Activated T-cell treated with anti-CD3 and anti-CD28 coated beads for 4 hours (primary cell): ENCODE results near the gene USF2.
A peak's percentile ranks its signal among the peaks of the same experiment; 100 is the strongest.
"Not testable (repeated sequence)": the region's sequence is repeated elsewhere in the genome, so short reads cannot be mapped to it uniquely, and the experiment has no call there.

Experiments used
- DNase-seq: peaks from one replicate; pipeline ENCODE4 v3.0.0-alpha.2; 2020

The USF2 gene

DNA sequence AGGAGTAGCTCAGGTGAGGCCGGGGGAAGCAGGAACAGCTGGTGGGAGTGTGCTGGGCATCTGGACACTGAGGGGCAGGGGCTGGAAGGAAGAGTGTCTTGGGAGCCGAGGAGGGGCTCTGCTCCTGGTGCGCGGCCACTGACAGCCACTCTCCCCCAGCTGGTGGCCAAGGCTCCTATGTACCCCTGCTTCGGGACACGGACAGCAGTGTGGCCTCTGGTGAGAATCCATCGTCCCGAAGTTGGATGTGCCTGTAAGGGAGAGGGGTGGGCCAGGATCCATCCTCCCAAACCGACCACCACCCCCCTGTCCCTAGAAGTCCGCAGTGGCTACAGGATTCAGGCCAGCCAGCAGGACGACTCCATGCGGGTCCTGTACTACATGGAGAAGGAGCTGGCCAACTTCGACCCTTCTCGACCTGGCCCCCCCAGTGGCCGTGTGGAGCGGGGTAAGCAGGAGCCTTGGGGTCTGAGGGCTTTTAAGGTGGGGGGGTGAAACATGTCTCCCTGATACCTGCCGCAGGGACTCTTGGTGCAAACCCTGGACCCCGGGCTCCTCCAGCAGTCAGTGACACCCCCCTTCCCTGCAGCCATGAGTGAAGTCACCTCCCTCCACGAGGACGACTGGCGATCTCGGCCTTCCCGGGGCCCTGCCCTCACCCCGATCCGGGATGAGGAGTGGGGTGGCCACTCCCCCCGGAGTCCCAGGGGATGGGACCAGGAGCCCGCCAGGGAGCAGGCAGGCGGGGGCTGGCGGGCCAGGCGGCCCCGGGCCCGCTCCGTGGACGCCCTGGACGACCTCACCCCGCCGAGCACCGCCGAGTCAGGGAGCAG is 2.0 kb upstream of the USF2 start:
- DNase-seq: no peak

DNA sequence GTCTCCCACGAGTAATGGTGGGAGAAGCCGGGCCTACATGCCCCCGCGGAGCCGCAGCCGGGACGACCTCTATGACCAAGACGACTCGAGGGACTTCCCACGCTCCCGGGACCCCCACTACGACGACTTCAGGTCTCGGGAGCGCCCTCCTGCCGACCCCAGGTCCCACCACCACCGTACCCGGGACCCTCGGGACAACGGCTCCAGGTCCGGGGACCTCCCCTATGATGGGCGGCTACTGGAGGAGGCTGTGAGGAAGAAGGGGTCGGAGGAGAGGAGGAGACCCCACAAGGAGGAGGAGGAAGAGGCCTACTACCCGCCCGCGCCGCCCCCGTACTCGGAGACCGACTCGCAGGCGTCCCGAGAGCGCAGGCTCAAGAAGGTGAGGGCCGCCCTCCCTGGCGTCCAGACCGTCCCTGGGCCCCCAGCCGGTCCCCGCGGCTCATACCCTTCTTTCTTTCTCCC is 1.4 kb upstream of the USF2 start:
- no peak for DNase-seq

DNA sequence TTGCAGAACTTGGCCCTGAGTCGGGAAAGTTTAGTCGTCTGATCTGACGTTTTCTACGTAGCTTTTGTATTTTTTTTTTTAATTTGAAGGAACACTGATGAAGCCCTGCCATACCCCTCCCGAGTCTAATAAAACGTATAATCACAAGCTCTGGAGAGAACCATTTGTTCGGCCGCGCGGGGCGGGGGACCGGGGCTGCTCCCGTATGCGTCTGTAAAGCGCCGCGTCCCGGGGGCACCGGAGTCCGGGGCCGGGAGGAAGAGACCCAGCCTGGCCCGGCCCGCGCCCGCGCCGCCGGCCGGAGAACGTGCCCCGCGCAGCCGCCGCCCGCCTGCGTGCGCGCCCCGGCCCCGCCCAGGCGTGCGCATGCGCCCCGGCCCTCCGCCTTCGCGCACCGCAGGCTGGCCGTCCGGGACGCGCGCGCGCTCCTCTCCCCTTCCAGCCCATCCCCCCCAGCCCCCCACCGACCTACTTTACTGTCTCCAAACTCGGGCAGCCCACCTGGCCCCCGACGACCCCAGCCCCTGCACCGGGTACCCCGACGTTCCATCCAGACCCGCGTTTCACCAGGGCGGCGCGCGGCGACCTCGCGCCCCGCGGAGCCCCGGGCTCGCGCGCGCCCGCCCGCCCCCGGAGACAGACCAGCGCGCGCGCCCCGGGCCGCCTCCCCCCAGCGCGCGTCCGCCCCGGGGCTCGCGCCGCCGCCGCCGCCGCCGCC is 785 bp upstream of the USF2 start:
- peak; percentile 60 for DNase-seq

DNA sequence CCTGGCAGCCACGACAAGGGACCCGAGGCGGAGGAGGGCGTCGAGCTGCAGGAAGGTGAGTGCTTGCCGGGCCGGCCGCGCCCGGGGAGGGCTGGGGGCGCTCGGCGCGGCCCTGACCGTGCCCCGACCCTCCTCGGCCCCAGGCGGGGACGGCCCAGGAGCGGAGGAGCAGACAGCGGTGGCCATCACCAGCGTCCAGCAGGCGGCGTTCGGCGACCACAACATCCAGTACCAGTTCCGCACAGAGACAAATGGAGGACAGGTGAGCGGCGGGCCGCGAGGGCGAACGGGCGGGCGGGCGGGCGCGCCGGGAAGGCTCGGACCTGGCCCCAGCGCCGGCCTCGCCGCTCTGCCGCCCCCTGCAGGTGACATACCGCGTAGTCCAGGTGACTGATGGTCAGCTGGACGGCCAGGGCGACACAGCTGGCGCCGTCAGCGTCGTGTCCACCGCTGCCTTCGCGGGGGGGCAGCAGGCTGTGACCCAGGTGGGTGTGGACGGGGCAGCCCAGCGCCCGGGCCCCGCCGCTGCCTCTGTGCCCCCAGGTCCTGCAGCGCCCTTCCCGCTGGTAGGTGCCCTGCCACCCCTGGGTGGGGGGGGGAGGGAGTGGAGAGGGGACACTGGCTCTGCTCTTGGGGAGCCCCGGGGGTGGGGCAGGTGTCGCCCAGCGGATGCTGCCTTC is 816 bp downstream of the USF2 start:
- DNase-seq: peak; percentile 54

DNA sequence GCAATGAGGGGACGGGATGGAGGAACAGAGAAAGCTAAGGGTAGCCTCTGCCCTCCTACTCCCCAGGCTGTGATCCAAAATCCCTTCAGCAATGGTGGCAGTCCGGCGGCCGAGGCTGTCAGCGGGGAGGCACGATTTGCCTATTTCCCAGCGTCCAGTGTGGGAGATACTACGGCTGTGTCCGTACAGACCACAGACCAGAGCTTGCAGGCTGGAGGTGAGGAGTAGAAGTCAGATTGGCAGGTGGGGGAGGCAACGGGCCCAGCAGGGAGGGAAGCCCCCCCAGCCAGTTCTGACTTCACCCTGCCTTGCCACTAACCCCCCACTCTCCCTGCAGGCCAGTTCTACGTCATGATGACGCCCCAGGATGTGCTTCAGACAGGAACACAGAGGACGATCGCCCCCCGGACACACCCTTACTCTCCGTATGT is 1.6 kb downstream of the USF2 start:
- no peak for DNase-seq

DNA sequence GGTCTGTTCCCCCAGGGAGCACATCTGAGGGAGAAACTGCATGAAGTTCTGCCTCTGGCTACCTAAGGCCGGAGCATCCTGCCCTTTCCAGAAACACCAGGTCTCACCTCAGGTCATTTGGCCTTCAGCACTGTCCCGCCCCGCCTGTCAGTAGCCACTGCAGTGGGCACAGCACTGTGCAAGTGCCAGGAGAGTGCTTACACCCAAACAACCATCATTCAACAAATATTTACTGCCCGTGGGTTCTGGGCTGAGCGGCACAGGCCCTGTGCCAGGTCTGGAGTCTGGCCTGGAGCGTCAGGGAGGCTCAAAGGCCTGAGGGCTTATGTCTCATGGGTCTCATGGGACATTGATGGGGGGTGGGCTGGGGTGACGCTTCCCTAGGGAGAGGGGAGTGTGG is 2.8 kb downstream of the USF2 start:
- no peak for DNase-seq

DNA sequence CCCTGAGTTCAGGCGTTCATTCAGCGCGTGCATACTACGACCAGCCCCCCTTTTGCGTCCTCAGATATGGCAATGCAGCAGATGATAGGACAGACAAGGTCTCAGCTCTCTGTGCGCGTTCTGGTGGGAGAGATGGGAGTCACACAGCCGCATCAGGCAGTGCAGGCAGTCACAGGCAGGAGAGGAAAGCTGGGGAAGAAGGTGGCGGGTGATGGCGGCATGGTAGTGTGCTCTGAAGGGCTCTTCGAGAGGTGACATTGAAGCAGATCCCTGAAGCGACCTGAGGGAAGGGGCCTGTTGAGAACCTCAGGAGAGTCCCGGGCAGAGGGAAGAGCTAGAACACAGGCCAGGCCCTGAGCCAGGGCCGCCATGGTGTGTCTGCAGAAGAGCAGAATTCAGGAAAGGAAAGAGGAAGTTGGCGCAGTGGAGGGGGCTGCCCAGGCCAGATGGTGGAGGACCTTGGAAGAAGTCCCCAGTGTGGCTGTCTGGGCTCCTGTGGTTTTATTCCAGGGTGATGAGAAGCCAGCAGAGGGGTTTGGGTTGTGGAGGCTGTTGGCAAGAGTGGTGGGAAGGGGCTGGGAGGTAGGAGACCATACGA is 3.5 kb downstream of the USF2 start:
- no peak for DNase-seq

DNA sequence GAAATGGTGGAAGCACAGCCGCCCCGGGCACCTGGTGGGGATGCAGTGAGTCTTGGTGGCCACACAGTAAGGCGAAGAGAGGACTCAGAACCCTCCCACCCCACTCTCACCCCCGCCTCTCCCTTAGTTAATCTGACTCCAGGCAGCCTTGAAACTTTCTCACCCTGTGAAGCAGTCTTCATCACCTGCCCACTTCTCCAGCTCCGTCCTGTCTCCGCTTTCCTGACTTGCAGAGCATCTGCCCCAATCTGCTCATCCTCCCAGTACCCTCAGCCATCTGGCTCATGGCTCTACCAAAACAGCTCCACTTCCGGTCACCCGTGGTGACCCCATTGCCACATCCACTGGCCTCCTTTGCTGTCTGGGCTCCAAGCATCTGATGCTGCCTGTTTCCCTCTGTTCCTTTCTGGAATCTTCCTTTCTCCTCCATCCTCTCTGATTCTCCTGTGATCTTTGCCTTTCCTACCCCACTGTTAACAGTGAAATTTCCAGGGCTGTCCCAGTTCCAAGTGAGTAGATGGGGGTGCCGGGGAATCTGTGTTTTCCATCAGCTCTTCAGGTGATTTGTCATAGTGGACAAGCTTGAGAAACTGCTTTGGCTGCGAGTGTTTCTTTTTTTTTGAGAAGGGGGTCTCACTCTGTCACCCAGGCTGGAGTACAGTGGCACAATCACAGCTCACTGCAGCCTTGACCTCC is 4.3 kb downstream of the USF2 start:
- no peak for DNase-seq

DNA sequence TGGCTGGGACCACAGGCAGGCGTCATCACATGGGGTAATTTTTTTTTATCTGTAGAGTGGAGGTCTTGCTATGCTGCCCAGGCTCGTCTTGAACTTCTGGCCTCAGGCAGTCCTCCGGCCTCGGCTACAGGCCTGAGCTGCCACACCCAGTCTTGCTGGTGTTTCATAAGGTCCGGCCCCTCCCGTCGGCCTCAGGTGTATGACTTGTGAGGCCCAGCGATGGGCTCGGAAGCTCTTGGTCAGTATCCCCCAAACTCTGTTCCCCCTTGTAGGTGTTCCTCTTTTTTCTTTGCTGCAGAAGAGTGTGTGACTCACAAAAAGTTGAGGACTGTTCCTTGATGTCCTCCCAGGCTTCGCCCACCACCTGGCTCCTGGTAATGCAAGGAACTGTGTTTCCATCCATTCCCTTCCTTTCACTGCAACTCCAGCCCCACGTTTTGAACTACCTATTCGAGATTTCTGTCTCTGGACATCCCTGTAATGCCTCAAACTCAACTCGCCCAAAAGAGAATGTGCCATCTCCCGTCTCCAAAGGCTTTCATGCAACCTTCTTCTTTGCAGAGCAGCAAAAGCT is 5.0 kb downstream of the USF2 start:
- DNase-seq: no peak

DNA sequence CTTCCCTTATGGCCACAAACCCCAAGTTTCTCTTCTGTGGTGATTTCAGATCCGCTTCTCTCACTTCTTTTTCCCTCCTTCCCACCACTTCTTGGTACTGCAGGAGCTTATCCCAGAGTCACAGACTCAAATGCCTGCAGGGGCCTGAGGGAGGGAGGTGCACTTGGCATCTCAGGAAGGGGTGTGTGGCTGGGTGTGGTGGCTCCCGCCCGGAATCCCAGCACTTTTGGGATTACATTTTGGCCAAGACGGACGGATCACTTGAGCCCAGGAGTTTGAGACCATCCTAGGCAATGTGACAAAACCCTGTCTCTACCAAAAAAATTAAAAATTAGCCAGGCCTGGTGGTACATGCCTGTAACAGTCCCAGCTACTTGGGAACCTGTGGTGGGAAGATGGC is 5.6 kb downstream of the USF2 start:
- no peak for DNase-seq

DNA sequence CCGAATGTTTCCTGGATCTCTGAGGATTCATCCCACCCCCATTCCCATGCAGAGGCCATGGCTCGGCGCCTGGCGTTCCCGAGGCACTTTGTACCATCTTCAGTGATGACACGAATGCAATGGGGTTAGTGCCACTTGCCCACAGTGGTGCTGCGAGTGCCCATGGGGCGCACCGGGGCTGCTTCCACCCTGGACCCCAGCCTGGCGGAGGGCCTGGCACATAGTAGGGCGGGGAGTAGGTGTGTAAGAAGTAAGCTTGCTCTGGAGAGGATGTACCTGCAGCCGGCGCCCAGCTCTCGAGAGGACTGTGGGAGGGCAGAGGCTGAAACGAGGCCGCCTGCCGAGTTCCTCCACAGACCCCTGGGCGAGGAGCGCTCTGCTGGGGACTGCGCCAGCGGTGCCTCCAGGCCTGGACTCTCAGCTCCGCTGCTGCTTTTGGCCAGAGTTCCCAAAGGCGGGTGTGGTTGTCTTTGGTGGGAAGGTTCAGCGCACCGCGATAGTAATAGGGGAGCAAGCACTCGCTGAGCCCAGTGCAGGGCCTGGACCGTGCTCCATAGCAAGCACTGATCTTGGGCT is 8.0 kb downstream of the USF2 start:
- DNase-seq: no peak

DNA sequence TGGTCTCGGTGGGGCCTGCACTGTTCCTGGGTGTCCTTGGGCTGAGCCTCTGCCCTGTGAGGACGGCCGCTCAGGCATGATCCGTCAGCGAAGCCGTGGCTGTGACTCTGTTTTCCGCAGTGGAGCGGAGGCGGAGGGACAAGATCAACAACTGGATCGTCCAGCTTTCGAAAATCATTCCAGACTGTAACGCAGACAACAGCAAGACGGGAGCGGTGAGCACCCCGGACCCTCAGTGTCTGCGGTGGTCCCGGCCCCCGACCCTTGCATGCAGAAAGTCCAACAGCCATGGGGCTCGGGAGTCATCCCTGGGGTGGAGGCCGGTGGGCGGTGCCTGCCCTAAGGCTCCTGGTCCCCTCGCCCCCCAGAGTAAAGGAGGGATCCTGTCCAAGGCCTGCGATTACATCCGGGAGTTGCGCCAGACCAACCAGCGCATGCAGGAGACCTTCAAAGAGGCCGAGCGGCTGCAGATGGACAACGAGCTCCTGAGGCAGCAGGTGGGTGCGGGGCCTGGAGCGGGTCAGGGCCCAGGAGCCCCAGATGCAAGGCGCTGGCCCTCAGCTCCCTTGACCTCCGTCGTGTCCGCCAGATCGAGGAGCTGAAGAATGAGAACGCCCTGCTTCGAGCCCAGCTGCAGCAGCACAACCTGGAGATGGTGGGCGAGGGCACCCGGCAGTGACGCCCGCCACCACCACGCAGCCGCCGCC is 10.0 kb downstream of the USF2 start:
- DNase-seq: no peak

DNA sequence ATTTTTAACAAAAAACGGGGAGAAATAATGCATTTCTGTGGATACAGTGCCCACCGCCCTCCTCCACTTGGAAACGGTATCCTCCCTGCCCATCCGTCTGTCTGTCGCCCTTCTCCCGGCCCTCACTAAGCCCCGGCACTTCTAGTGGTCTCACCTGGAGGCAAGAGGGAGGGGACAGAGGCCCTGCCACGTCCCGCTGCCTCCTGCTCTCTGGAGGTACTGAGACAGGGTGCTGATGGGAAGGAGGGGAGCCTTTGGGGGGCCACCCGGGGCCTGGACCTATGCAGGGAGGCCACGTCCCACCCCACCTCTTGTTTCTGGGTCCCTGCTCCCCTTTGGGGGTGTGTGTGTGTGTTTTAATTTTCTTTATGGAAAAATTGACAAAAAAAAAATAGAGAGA is 10.6 kb downstream of the USF2 start:
- DNase-seq: no peak

DNA sequence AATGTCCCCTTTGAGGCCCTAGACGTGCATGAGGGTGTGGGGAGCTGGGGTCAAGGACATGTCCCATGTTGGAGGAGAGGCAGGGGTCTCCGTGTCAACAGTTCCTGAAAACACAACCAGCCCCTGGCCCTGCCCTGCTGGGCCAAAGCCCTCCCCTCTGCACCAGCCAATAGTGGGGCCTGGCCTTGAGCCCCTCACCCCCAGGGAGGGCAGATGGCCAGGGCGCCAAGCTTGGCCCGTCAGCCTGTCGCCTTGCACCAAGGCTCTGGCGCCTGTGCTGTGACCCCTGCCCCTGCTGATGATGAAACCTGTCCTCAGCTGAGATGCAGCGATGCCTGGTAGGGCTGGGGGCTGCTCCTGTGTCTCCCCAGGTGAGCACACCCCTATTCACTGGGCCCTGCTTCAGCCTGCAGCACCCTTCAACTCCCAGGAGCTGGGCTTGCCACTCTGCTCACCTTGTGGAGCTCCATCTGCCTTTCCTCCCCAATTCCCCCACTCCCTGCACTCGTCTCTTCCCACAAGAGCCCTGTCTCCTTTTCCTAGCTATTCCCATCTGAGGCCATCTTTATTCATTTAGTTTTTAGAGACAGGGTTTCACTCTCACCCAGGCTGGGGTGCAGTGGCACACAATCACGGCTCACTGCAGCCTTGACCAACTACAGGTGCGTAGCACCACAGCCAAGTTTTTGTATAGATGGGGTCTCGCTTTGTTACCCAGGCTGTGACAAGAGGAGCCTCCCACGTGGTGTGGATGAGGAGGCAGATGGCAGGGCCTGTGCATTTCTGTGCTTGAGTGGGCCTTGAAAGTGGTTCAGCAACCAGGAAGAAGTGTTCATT is 11.4 kb downstream of the USF2 start:
- DNase-seq: no peak

DNA sequence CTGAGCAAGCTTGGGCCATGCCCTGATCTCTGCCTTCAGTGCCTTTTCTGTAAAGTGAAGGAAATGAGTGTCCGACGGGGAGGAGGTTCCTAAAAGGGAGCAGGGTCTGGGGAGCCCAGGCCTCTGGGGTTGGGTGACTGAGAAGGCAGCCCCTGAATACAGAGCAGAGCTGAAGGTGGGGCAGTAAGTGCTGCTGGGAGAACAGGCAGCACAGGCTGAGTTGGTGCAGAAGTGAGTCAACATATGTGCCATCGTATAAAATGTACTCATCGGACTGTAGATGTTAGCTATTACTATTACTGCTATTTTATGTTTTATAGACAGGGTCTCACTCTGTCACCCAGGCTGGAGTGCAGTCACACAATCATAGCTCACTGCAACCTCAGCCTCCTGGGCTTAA is 12.5 kb downstream of the USF2 start:
- DNase-seq: no peak

DNA sequence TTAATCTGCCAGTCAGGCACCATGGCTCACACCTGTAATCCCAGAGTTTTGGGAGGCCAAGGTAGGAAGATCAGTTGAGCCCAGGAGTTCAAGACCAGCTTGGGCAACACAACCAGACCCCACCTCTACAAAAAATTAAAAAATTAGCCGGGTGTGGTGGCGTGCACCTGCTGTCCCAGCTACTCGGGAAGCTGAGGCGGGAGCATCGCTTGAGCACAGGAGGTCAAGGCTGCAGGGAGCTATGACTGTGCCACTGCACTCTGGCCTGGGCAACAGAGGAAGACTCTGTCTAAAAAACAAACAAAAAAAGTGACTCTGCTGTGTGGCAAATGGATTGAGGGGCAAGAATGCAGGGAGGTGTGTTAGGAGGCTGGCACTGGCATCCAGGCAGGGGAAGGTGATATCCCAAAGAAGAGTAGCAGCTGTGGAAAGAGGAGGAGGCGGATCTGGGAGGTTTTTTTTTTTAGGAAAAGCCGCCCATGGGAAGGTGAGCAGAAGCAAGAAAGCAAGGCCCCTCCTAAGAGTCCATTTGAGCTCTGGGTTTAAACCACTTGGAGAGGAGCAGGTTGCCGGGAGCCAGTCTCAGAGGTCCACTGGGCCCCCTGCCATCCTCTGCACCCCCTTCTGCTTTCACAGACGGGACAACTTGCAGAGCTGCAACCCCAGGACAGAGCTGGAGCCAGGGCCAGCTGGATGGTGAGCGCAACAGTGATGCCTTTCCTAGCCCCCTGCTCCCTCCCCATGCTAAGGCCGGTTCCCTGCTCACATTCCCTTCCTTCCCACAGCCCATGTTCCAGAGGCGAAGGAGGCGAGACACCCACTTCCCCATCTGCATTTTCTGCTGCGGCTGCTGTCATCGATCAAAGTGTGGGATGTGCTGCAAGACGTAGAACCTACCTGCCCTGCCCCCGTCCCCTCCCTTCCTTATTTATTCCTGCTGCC is 15.7 kb downstream of the USF2 start:
- no peak for DNase-seq

DNA sequence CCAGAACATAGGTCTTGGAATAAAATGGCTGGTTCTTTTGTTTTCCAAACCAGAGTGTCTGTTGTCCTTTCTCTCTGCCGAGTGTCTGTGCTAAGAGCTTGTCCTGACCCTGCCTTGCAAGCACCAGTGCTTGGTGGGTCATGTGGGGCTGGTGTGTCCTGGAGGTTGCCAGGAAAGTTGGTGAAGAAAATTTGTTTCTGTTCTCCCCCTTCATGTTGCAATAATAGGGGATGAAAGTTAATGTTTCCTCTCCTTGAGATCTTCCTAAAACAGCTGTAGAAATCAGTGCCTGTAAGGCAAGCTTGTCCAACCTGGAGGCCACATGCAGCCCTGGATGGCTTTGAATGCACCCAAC is 16.3 kb downstream of the USF2 start:
- no peak for DNase-seq

DNA sequence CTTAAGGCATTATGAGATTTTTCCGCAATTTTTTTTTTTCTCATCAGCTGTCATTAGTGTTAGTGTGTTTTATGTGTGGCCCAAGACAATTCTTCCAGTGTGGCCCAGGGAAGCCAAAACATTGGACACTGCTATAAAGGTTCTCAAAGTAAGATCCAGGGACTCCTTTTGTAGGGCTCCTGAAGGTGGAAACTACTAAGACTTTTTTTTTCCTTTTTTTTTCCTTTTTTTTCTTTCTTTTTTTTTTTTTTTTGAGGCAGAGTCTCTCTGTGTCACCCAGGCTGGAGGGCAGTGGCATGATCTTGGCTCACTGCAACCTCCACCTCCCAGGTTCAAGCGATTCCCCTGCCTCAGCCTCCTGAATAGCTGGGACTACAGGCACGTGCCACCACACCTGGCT is 16.7 kb downstream of the USF2 start:
- not testable (repeated sequence) for DNase-seq

DNA sequence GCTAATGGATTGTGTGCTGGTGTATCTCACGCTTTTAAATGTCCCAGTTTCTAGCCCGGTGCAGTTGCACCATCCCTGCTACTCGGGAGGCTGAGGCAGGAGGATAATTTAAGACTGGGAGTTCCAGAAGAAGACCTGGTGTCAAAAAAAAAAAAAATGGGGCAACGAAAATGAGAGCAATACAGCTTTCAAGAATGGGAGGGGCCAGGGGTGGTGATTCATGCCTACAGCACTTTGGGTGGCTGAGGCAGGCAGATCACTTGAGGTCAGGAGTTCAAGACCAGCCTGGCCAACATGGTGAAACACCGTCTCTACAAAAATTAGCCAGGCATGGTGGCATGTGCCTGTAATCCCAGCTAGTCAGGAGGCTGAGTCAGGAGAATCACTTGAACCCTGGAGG is 17.3 kb downstream of the USF2 start:
- DNase-seq: not testable (repeated sequence)
